SK-N-MC (cell line): ENCODE measurements around the gene HOXD8.

ENCODE experiments used
- EZH2 ChIP-seq: fragments of 200-600 bp; sonication (generic); IDR thresholded peaks from one replicate; pipeline ENCODE4 v1.6.1; 2017; ENCODE audit warnings: antibody characterized with exemption
- FOXP2 ChIP-seq: optimal IDR thresholded peaks from 2 replicates; pipeline ENCODE3; 2011; ENCODE audit warnings: mild to moderate bottlenecking, moderate library complexity; ENCODE audit not compliant: insufficient read depth; ENCODE audit errors: extremely low read length, control extremely low read depth
- POLR2AphosphoS5 ChIP-seq: IDR thresholded peaks from 2 replicates; pipeline ENCODE4 v1.6.1; 2012; ENCODE audit warnings: mild to moderate bottlenecking, low read depth, low read length, borderline replicate concordance

DNA sequence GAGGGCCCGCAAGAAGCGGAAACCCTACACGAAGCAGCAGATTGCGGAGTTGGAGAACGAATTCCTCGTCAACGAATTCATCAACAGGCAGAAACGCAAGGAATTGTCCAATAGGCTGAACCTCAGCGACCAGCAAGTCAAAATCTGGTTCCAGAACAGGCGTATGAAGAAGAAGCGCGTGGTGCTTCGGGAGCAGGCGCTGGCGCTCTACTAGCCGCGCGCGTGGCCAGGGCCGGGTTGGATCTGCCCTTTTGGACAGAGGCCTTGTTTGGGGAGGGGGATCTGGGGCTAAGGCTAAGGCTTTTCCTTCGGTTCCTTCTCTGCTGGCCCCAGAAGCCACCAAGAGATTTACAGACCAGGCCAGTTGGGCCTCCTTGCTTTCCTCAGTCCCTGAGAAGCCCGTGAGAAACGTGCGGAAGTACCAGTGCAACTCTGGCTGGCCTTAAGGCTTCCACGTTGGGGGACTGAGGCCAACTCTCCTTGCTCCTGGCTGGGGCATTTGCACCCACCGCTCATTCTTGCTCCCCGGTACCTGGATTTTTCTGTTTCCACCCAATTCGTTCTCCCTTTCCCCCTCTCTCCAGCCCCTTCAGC, 28.9 kb upstream of the HOXD8 start:
- no peak for TF ChIP-seq EZH2
- no peak for TF ChIP-seq POLR2AphosphoS5
- no peak for TF ChIP-seq FOXP2
